Muscle layer of duodenum (tissue), 2 donors: ENCODE measurements around the gene IRF2.
"Not testable (repeated sequence)": the region's sequence is repeated elsewhere in the genome, so short reads cannot be mapped to it uniquely, and the experiment has no call there.

Experiments used
- H3K27ac ChIP-seq: one replicate; pipeline ENCODE4 v1.7.0; 2013; ENCODE audit warnings: mild to moderate bottlenecking, low read length
- H3K27me3 ChIP-seq: one replicate; pipeline ENCODE4 v1.7.0; 2013; ENCODE audit warnings: low read depth, mild to moderate bottlenecking, control low read depth, low read length
- H3K36me3 ChIP-seq, 2 donors: one replicate each; pipeline ENCODE4 v1.7.0; 2013; ENCODE audit warnings: low read length in 2 of 2, control low read depth in 1 of 2, mild to moderate bottlenecking in 1 of 2; ENCODE audit not compliant: insufficient read depth in 2 of 2, control insufficient read depth in 1 of 2
- H3K4me1 ChIP-seq, 2 donors: one replicate each; pipeline ENCODE4 v1.7.0; 2013; ENCODE audit warnings: low read length in 2 of 2, mild to moderate bottlenecking in 2 of 2, control low read depth in 1 of 2, moderate library complexity in 1 of 2; ENCODE audit not compliant: insufficient read depth in 2 of 2, control insufficient read depth in 1 of 2
- H3K4me3 ChIP-seq, 2 donors: one replicate each; pipeline ENCODE4 v1.7.0; 2013; ENCODE audit warnings: low read length in 2 of 2, low read depth in 1 of 2, mild to moderate bottlenecking in 1 of 2
- H3K9me3 ChIP-seq, 2 donors: one replicate each; pipeline ENCODE4 v1.7.0; 2013; ENCODE audit warnings: low read length in 2 of 2, control low read depth in 1 of 2, mild to moderate bottlenecking in 1 of 2; ENCODE audit not compliant: control insufficient read depth in 1 of 2
- donor health status: healthy.

The IRF2 gene

DNA sequence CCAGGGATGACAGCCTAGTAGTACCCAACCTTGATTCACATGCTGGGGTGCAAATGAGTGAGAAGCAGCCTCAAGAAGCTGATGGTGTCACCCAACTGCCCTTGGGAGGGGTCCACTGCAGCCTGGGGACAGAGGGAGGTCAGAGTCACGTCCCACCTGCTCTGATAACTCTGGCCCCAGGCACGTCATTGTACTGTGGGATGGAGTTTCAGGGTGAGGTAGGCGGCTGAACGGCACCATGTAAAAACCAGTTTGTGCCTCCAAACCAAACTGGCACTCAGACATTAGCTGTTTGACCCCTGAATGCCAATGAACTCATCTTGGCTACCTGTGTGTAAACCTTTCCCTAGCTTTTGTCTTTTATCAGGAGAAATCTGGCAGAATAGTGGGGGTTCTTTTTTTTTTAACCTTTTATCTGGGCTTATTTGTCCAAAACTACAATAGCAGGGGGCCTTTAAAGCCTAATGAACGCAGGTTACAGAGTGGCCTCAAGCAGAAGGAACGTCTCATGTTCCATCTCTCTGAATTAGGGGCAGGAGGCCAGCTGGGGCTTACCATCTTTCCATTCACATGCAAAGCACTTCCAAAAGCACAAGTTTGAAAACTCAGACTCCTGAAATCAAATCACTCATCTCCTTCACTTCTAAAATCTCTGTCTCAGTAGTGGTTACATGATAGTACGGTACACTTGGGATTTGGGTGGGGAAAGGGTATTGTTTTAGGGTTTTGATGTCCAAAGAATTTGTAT lies 89.4 kb downstream of the IRF2 start:
- H3K4me3 ChIP-seq = peak overlapping the region in 1 of 2 donors; percentile 55
- H3K27me3 ChIP-seq = no peaks in the 10 kb centered on the region
- H3K36me3 ChIP-seq = peaks cover 13 to 21% of the 10 kb centered on the region in 2 donors
- H3K27ac ChIP-seq = peak overlapping the region; percentile 87
- H3K9me3 ChIP-seq = no peaks in the 10 kb centered on the region
- H3K4me1 ChIP-seq = peaks cover 34 to 41% of the 10 kb centered on the region in 2 donors

- Histone ChIP-seq H3K9me3 (no peaks in the 10 kb centered on the region), H3K27ac (peak overlapping the region; percentile 87), H3K4me3 (peak overlapping the region; percentile 50 to 55), H3K4me1 (peaks cover 34 to 41% of the 10 kb centered on the region in 2 donors), H3K36me3 (peaks cover 13 to 14% of the 10 kb centered on the region in 2 donors), H3K27me3 (no peaks in the 10 kb centered on the region)
Observed at GRCh38 chr4:184384056-184384809, 90.1 kb downstream of the IRF2 start.

DNA sequence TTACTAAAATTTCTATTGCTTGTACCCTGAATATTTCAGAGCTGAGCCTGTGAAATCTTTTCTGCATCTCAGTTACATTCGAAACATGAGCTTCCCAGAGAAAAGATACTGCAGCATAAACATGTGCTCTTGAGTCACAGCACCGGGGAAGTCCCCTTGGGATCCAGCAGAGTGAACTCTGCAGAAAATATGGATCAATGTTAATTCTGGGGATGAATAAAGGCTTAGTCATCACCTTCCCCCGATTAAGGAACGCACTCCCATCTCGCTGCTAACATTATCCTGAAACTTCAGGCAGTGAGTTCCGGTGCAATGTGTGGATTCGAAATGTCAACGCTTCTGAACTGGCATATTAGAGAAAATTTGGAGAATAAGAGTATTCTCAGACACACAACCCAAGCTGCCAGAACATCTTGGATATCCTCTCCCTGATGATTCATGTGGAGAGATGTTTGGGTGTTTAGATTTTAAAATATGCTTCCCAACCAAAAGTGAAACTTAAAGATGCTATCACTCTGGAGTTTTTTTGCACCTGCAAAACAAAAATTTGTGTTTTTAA lies 90.8 kb downstream of the IRF2 start:
- Histone ChIP-seq H3K36me3 (peaks cover 7 to 13% of the 10 kb centered on the region in 2 donors), H3K27me3 (no peaks in the 10 kb centered on the region), H3K9me3 (no peaks in the 10 kb centered on the region), H3K4me3 (peak overlapping the region; percentile 50 to 55), H3K27ac (peak overlapping the region; percentile 87), H3K4me1 (peaks cover 34 to 41% of the 10 kb centered on the region in 2 donors)

DNA sequence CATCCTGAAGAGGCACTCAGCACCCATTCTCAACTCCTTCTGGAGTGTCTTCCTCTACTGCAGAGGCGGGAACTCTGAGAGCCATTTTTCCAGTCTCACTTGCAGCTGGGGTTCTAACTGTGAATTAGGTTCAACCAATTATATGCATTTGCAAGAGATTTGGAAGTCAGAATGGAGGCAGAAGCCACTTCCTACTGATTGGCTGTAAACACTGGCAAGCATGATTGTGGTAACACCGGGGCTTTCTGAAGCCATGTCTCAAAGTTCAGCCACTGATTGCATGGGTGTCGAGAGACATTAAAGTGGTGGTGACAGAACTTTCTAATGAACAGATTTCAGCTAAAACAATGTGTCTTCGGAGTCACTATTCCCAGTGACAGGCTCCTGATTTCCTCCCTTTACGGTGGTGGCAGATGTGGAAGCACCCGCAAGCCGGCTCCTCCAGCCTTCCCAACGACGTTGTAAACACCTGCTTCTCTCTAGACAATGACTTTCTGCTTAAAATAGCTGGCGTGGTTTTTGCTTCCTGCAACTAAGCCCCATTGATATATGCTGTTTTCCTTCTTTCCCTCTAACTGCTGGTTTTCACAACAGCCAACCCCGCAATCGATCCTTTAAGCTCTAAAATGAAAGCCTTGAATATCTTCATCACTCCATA lies 92.0 kb downstream of the IRF2 start:
- Histone ChIP-seq H3K27me3 (no peaks in the 10 kb centered on the region), H3K9me3 (no peaks in the 10 kb centered on the region), H3K4me3 (no peak overlapping the region), H3K4me1 (peaks cover 34 to 41% of the 10 kb centered on the region in 2 donors), H3K27ac (peak overlapping the region; percentile 87), H3K36me3 (peaks cover 0 to 3% of the 10 kb centered on the region in 2 donors)

- H3K27me3 ChIP-seq = no peaks in the 10 kb centered on the region
- H3K27ac ChIP-seq = no peak overlapping the region
- H3K4me3 ChIP-seq = no peak overlapping the region
- no peaks in the 10 kb centered on the region for H3K9me3 ChIP-seq
- peaks cover 30 to 33% of the 10 kb centered on the region in 2 donors for H3K4me1 ChIP-seq
- H3K36me3 ChIP-seq = no peaks in the 10 kb centered on the region
Observed at GRCh38 chr4:184380707-184381106, 93.6 kb downstream of the IRF2 start.

DNA sequence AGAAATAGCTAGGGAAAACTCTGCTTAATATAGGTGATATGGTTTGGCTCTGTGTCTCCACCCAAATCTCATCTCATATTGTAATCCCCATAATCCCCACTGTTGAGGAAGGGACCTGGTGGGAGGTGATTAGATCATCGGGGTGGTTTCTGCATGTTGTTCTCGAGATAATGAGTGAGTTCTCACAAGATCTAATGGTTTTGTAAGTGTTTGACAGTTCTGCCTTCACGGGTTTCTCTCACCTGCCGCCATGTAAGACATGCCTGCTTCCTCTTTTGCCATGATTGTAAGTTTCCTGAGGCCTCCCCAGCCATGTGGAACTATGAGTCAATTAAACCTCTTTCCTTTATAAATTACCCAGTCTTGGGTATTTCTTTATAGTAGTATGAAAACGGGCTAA lies 94.1 kb downstream of the IRF2 start:
- H3K4me3 ChIP-seq, H3K27ac ChIP-seq, H3K27me3 ChIP-seq, H3K36me3 ChIP-seq, H3K9me3 ChIP-seq: not testable (repeated sequence)
- H3K4me1 ChIP-seq = peaks cover 26 to 28% of the 10 kb centered on the region in 2 donors

- no peaks in the 10 kb centered on the region for H3K4me1 ChIP-seq
- H3K27ac ChIP-seq = no peak overlapping the region
- no peak overlapping the region for H3K4me3 ChIP-seq
- H3K36me3 ChIP-seq = no peaks in the 10 kb centered on the region
- H3K27me3 ChIP-seq = no peaks in the 10 kb centered on the region
- H3K9me3 ChIP-seq = no peaks in the 10 kb centered on the region
Observed at GRCh38 chr4:184376923-184377322, 97.4 kb downstream of the IRF2 start.

DNA sequence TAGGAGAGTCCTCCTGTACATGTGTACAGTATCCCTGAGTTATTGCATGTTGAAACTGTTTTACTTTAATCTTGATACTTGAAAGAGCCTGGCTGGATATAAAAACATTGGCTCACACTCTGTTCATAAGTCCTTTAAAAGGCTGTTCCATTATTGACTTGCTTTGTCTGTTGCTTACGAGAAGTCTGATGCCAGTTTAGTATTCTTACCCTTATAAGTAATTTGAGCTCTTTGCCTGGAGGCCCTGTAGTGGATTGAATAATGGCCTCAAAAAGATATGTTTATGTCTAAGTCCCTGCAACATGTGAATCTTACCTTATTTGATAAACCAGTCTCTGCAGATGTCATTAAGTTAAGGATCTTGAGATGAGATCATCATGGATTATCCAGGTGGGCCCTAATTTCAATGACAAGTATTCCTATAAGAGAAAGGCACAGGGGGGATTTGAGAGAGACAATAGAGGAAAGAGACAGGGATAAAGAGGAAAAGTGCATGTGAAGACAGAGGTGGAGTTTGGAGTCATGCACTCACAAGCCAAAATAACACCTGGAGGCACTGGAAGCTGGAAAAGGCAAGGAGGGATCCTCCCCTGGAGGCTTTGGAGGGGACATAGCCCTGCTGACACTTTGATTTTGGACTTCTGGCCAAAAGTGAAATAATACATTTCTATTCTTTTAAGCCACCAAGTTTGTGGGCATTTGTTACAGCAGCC lies 98.1 kb downstream of the IRF2 start:
- H3K4me1 ChIP-seq = no peaks in the 10 kb centered on the region
- no peaks in the 10 kb centered on the region for H3K9me3 ChIP-seq
- H3K4me3 ChIP-seq = no peak overlapping the region
- H3K27ac ChIP-seq = no peak overlapping the region
- H3K27me3 ChIP-seq = no peaks in the 10 kb centered on the region
- no peaks in the 10 kb centered on the region for H3K36me3 ChIP-seq

DNA sequence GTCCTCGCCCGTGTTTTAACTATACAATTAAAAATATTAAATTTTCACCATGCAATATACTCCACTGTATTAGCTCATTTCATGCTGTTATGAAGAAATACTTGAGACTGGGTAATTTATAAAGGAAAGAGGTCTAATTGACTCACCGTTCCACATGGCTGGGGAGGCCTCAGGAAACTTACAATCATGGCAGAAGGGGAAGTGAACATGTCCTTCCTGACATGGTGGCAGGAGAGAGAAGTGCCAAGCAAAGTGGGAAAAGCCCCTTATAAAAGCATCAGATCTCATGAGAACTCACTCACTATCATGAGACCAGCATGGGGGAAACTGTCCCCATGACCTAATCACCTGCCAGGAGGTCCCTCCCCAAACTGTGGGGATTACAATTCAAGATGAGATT lies 98.7 kb downstream of the IRF2 start:
- not testable (repeated sequence) for H3K27ac ChIP-seq, H3K4me3 ChIP-seq, H3K27me3 ChIP-seq, H3K36me3 ChIP-seq, H3K4me1 ChIP-seq, H3K9me3 ChIP-seq

DNA sequence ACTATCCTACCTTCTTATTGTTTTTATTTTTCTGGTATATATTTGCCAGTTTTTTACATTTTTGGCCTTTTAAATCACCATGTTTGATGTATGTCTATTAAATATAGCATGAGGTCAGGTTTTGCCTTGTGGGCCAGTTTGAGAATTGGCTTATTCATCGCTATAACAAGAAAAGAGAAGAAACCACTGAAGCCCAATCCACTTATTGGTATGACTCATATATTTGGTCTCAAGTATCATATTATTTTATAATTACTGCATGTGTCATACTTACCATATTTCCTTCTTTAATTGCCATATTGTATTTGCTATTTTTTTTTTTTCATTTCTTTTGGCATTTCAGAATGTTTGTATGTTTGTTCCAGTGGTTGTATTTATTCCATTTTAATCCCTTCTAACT lies 99.3 kb downstream of the IRF2 start:
- H3K4me3 ChIP-seq = no peak overlapping the region
- no peaks in the 10 kb centered on the region for H3K36me3 ChIP-seq
- no peaks in the 10 kb centered on the region for H3K9me3 ChIP-seq

More for the DNA sequence above, 99.3 kb downstream of the IRF2 start:
- Histone ChIP-seq H3K4me1 (no peaks in the 10 kb centered on the region), H3K27ac (no peak overlapping the region), H3K27me3 (no peaks in the 10 kb centered on the region)
